Activated T-cell treated with anti-CD3 and anti-CD28 coated beads for 24 hours (primary cell): ENCODE results near the gene CAV1.
"Not testable (repeated sequence)": the region's sequence is repeated elsewhere in the genome, so short reads cannot be mapped to it uniquely, and the experiment has no call there.

Source experiments
- DNase-seq: peaks from one replicate; pipeline ENCODE4 v3.0.0-alpha.2; 2020; ENCODE audit warnings: low read depth

CAV1 gene, protein sequence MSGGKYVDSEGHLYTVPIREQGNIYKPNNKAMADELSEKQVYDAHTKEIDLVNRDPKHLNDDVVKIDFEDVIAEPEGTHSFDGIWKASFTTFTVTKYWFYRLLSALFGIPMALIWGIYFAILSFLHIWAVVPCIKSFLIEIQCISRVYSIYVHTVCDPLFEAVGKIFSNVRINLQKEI

GRCh38 chr7:116524609-116525297 lies at the start of gene CAV1:
Gene CAV1, plus strand, starts transcription at chr7:116525036. Its CDS starts 27 bp downstream, at chr7:116525063.
- no peak for DNase-seq

GRCh38 chr7:116477625-116478024 lies 47.2 kb upstream of the CAV1 start:
- DNase-seq = no peak

GRCh38 chr7:116478834-116479233 lies 46.0 kb upstream of the CAV1 start:
- no peak for DNase-seq

DNA sequence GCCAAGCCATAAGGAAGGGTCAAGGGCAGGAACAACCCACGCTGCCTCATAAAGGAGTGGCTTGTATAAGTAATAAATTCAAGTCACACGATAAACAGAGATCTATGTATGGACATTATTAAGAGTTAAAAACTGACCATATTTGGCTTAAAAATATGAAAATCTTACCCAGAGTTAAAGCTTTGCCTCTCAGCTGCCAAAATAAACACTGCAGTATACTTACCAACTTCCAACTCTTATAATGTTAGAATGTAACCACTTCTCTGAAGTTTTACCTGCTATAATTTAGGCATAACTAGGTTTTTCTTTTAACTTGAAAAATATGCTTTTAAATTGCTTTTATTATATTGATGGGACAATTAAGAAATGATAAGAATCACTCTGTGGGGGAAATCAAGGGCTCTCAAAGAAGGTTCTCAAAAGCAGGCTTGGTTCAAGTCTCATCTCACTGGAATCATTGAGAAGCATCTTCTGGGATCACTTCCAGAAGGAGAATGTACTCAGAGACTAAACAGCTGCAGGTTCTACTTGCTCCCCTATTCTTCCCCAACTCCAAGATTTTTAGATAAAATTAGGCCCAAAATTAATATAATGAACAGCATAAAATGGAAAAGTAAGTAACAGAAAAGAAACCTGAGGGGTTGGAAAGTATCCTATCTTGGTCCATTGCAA lies 41.4 kb upstream of the CAV1 start:
- no peak for DNase-seq

DNA sequence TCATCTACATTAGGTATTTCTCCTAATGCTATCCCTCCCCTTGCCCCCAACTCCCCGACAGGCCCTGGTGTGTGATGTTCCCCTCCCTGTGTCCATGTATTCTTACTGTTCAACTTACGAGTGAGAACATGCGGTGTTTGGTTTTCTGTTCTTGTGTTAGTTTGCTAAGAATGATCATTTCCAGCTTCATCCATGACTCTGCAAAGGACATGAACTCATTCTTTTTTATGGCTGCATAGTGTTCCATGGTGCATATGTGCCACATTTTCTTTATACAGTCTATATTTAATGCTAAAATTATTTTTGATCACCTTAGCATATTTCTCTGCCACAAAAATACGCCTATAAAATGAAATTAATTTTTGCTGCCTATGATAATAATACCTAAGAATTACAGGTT lies 40.4 kb upstream of the CAV1 start:
- DNase-seq = not testable (repeated sequence)

DNA sequence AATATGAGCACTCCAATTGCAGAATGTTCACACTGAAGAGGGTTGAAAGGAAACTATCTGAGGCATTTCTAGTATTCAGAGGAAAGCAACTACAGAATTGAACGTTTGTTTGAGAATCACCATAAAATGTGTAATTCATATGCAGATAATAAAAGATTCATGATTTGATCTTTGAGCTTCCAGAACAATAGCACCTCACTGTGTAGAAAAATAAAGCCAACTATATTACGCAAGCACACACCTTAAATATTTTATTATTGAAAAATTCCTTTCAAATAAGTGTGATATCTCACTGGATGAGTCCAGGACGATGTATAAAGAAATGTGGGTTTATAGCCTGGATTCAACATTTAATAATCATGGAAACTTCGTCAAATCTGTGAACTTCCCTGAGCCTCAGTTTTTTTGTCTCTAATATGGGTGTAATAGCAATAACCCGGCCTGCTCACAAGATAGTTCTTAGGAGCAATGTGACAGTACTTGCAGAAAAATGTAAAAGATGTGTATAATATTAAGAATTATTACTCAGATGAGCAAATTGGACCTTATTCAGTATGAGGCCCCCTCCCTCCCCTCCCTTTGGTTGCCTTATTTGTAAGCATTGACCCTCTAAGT lies 36.8 kb upstream of the CAV1 start:
- no peak for DNase-seq

- no peak for DNase-seq
Observed at GRCh38 chr7:116490351-116490750, 34.5 kb upstream of the CAV1 start.

DNA sequence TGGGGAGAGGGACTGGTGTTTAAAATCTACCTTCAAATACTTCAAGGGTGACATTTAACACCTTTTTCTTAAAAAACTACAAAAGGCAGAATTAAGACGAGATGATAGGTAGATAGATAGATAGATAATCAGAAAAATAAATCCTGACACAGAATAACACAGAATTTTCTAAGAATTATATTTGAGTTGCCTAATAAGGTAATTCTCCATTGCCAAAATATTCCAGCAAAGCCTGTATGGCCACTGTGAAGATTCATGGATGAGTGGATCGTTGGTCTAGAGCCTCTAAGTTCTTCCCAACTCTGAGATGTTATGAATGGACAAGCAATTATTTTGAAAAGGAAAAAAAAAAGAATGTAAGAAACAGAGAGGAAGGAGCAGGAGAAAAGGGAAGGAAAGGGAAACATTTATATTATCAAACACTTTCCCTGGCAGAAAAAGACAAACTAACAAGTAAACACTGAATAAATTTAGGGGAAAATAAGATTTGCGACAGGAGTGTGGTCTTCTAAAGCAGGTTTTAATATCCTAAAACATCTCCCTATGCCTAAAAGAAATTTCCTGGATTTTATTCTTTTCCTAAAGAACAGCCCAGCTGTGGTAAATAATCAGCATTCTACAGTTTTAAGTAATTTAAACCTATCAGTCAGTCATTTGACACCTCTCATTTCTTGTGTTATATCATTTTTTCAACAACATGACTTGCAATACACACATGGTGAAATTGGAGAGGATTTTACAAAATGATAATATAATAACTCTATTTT lies 32.8 kb upstream of the CAV1 start:
- DNase-seq = no peak

GRCh38 chr7:116492654-116493109 lies 32.2 kb upstream of the CAV1 start:
- DNase-seq = no peak

GRCh38 chr7:116493449-116493848 lies 31.4 kb upstream of the CAV1 start:
- no peak for DNase-seq

GRCh38 chr7:116494472-116494871 lies 30.4 kb upstream of the CAV1 start:
- no peak for DNase-seq

DNA sequence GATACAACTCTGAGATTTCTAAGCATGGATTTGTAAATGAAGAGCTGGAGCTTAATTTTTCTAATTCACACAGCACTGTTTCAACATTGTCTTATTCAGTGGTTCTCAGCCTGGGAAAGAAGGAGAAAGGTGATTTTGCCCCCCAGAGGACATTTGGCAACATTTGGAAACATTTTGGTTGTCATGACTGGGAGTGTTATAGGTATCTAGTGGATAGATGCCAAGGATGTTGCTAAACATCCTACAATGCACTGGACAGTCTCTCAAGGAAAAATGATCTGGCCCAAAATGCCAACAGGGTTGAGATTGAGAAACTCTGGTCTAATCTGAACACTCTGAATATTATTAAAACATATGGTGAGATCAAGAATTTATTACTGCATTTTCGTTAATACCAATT lies 29.1 kb upstream of the CAV1 start:
- DNase-seq = no peak

DNA sequence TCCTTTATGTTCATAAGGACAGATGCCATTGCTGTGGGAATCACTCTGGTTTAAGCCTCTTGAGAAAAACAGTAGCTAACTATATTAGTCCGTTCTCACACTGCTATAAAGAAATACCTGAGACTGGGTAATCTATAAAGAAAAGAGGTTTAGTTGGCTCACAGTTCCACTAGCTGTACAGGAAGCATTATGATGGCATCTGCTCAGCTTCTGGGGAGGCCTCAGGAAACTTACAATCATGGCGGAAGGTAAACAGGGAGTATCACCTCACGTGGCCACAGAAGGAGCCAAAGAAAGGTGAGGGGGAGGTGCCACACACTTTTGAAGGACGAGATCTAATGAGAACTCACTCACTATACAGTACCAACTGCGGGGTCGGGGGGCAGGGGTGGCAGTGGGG lies 28.2 kb upstream of the CAV1 start:
- no peak for DNase-seq

DNA sequence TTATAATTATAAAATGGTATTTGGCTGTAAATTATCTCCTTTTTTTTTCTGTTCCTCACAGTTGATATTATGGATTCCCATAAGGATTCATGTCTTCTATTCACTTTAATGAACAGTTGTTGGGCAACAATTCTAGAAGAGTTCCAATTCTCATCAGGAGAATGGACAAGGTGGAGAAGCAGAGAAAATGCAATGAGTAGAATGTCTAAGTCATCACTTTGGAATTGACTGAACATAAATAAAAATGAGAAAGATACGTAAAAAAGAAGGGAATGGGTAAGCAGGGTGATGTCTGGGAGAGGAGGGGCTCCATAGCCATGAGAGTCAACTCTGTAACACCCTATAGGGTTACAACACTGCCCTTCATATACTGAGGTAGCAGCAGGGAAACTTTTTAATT lies 27.1 kb upstream of the CAV1 start:
- no peak for DNase-seq

GRCh38 chr7:116499168-116500077 lies 25.4 kb upstream of the CAV1 start, which contains the start of gene CAV2:
Gene CAV2, plus strand, starts transcription at chr7:116499738. Its CDS starts 44 bp downstream, at chr7:116499782.
- DNase-seq = no peak

DNA sequence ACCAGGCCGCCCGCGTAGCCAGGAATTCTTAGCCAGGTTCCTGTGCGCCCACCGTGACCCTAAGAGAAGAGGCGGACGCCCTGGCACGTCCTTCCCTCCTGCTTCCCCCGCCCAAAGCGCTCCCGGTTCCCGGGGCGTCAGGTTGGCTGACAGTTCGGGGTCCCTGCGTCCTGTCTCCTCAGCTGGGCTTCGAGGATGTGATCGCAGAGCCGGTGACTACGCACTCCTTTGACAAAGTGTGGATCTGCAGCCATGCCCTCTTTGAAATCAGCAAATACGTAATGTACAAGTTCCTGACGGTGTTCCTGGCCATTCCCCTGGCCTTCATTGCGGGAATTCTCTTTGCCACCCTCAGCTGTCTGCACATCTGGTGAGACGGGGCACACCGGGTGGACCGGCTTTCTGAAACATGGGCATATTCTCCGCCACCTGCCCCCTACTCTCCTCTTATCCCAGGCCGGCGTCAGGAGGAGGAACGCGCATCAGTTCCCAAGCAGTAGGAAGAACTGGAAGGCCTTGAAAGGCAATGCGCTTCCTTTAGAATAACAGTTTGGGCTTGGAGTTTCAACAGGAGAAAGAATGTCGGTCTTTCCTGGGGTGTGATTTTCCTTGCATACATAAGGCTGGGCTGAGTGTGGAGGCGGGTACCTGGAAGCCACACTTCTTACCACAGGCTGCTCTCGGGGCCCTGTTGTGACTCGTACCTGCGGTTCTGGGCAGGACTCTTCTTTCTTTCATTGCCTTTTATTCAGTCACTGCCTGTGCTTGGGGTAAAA lies 24.6 kb upstream of the CAV1 start:
- DNase-seq = peak; percentile 23

GRCh38 chr7:116501425-116502167 lies 23.2 kb upstream of the CAV1 start:
- DNase-seq = no peak

- no peak for DNase-seq
Observed at GRCh38 chr7:116502201-116503096, 22.4 kb upstream of the CAV1 start.
